PC-3 (cell line): Measurements from ENCODE around the gene DHCR24. TPM values are rescaled to one million over a fixed set of nuclear protein-coding genes. Genes with fewer than 3 reads are reported as not detected.

Experiments used
- ATAC-seq: fragments of 200-7000 bp; cut with Tn5 transposase; 2 replicates; pipeline ENCODE4 v1.9.1; 2020; ENCODE audit warnings: mild to moderate bottlenecking, moderate library complexity
- BruUV-seq: library from RNA; stranded (reverse); fragments of 400-500 nt; replicated peaks from 2 replicates; lab custom pipeline; 2021; lab: Mats Ljungman, UMichigan
- CTCF ChIA-PET: fragments of 300-600 bp; sonication (Branson Sonifier 250); formaldehyde crosslinking; loops from one replicate; lab custom pipeline; 2022; ENCODE audit warnings: antibody characterized with exemption; lab: Charles Lee
- POLR2A ChIA-PET: fragments of 300-600 bp; sonication (Branson Sonifier 250); formaldehyde crosslinking; loops from one replicate; lab custom pipeline; 2022; ENCODE audit warnings: antibody characterized with exemption; ENCODE audit not compliant: unreplicated experiment; lab: Charles Lee
- DNase-seq: peaks from one replicate; pipeline ENCODE4 v3.0.0-alpha.2; 2015
- H2AFZ ChIP-seq: fragments of 300-600 bp; sonication (generic); 2 replicates; pipeline ENCODE4 v1.6.0; 2016; ENCODE audit warnings: antibody characterized with exemption, low read length
- H3F3A ChIP-seq: fragments of 300-600 bp; sonication (generic); one replicate; pipeline ENCODE4 v1.6.0; 2017; ENCODE audit warnings: antibody characterized with exemption, low read length, control low read depth, mild to moderate bottlenecking; ENCODE audit not compliant: unreplicated experiment
- H3K27ac ChIP-seq: fragments of 300-600 bp; sonication (generic); 2 replicates; pipeline ENCODE4 v1.5.1; 2016; ENCODE audit warnings: mild to moderate bottlenecking, low read length
- H3K27me3 ChIP-seq: fragments of 300-600 bp; sonication (generic); 2 replicates; pipeline ENCODE4 v1.6.1; 2016; ENCODE audit warnings: low read length, mixed read lengths
- H3K36me3 ChIP-seq: fragments of 300-600 bp; sonication (generic); 2 replicates; pipeline ENCODE4 v1.6.1; 2016; ENCODE audit warnings: low read depth, mixed run types, low read length, mixed read lengths
- H3K4me1 ChIP-seq: fragments of 300-600 bp; sonication (generic); 2 replicates; pipeline ENCODE4 v1.5.1; 2016; ENCODE audit warnings: low read length; ENCODE audit not compliant: insufficient read depth
- H3K4me2 ChIP-seq: fragments of 300-600 bp; sonication (generic); 2 replicates; pipeline ENCODE4 v1.6.0; 2016; ENCODE audit warnings: low read length
- H3K4me3 ChIP-seq: fragments of 300-600 bp; sonication (generic); 2 replicates; pipeline ENCODE4 v1.5.1; 2016; ENCODE audit warnings: mild to moderate bottlenecking, low read length, mixed read lengths
- H3K79me2 ChIP-seq: fragments of 300-600 bp; sonication (generic); 2 replicates; pipeline ENCODE4 v1.6.1; 2017; ENCODE audit warnings: low read length, mixed read lengths
- H3K9ac ChIP-seq: fragments of 300-600 bp; sonication (generic); 2 replicates; pipeline ENCODE4 v1.6.0; 2016; ENCODE audit warnings: mild to moderate bottlenecking, low read length
- H3K9me2 ChIP-seq: fragments of 300-600 bp; sonication (generic); replicated peaks from 2 replicates; pipeline ENCODE4 v1.6.1; 2016; ENCODE audit warnings: mixed run types, low read length, mixed read lengths
- H3K9me3 ChIP-seq: fragments of 300-600 bp; sonication (generic); 2 replicates; pipeline ENCODE4 v1.6.1; 2016; ENCODE audit warnings: low read length, mixed read lengths
- H4K20me1 ChIP-seq: fragments of 300-600 bp; sonication (generic); 2 replicates; pipeline ENCODE4 v1.6.1; 2016; ENCODE audit warnings: low read length, mixed read lengths
- CTCF ChIP-seq: fragments of 300-600 bp; sonication (generic); conservative IDR thresholded peaks from 2 replicates; pipeline ENCODE4 v1.5.1; 2017; ENCODE audit warnings: antibody characterized with exemption, low read depth, mild to moderate bottlenecking, low read length
- EZH2 ChIP-seq: fragments of 300-600 bp; sonication (generic); IDR thresholded peaks from one replicate; pipeline ENCODE4 v1.6.1; 2017; ENCODE audit warnings: antibody characterized with exemption, mild to moderate bottlenecking, low read length; ENCODE audit not compliant: unreplicated experiment
- EZH2phosphoT487 ChIP-seq: fragments of 300-600 bp; sonication (generic); IDR thresholded peaks from 2 replicates; pipeline ENCODE4 v1.6.1; 2018; ENCODE audit warnings: mild to moderate bottlenecking, antibody characterized with exemption, low read length, borderline replicate concordance
- intact Hi-C: fragments of 100-400 bp; cut with micrococcal nuclease; formaldehyde crosslinking; loops from 2 replicates; pipeline ENCODE4 v1.9.0; 2023
- total RNA-seq: library from RNA; depleted of rRNA; stranded (reverse); fragments of >200 nt; gene quantifications from 2 replicates; pipeline ENCODE4 v1.2.3, GENCODE V29; 2014

The DHCR24 gene
- total RNA-seq, 1 experiment from 2014 or later = 166 TPM

GRCh38 chr1:54926970-54927369 lies 40.0 kb upstream of the DHCR24 start:
- Histone ChIP-seq H3K4me1 (no peaks in the 10 kb centered on the region; the same call in 1 of the 2 replicates), H2AFZ (no peak overlapping the region), H3K36me3 (no peaks in the 10 kb centered on the region), H3K4me2 (no peak overlapping the region), H3F3A (no peaks in the 10 kb centered on the region), H3K27me3 (no peaks in the 10 kb centered on the region), H3K27ac (no peak overlapping the region), H3K9ac (no peak overlapping the region), H3K79me2 (no peaks in the 10 kb centered on the region), H4K20me1 (no peaks in the 10 kb centered on the region), H3K9me2 (no peaks in the 10 kb centered on the region), H3K9me3 (no peaks in the 10 kb centered on the region), H3K4me3 (no peak overlapping the region)
- POLR2A ChIA-PET = interaction anchor here (0.6 kb wide), 2 partner anchors 30 to 65 kb away, joined by 3 to 4 read pairs; no protein-coding TSS in a partner anchor
- intact Hi-C loops = no loop called here
- ATAC-seq = peak; percentile 89
- CTCF ChIA-PET = interaction anchor here (0.6 kb wide), 1 partner anchor 258 kb away, joined by 3 read pairs; no protein-coding TSS in a partner anchor
- peak; percentile 44 for DNase-seq
- no TSS peak for BruUV-seq
- TF ChIP-seq EZH2 (no peak), CTCF (no peak), EZH2phosphoT487 (no peak)

- BruUV-seq = no TSS peak
- Histone ChIP-seq H3K9ac (no peak overlapping the region), H2AFZ (no peak overlapping the region), H3K4me3 (no peak overlapping the region), H3K9me3 (no peaks in the 10 kb centered on the region), H3K9me2 (no peaks in the 10 kb centered on the region), H3K79me2 (no peaks in the 10 kb centered on the region), H3F3A (no peaks in the 10 kb centered on the region), H3K27me3 (no peaks in the 10 kb centered on the region), H4K20me1 (no peaks in the 10 kb centered on the region), H3K4me1 (no peaks in the 10 kb centered on the region; the same call in 1 of the 2 replicates), H3K4me2 (no peak overlapping the region), H3K36me3 (no peaks in the 10 kb centered on the region), H3K27ac (no peak overlapping the region)
- DNase-seq (no peak), ATAC-seq (no peak)
- intact Hi-C loops = no loop called here
- CTCF ChIA-PET = no interaction called here
- POLR2A ChIA-PET = no interaction called here
- no peak for TF ChIP-seq EZH2
- TF ChIP-seq EZH2phosphoT487 = no peak
- no peak for TF ChIP-seq CTCF
Observed at GRCh38 chr1:54922921-54923421, 36.0 kb upstream of the DHCR24 start.

GRCh38 chr1:54922040-54922761 lies 35.2 kb upstream of the DHCR24 start:
- H3K9me2 ChIP-seq = no peaks in the 10 kb centered on the region
- no peaks in the 10 kb centered on the region for H3K27me3 ChIP-seq
- intact Hi-C loops = no loop called here
- no peak overlapping the region for H3K9ac ChIP-seq
- no peaks in the 10 kb centered on the region for H3K79me2 ChIP-seq
- H3K4me2 ChIP-seq = no peak overlapping the region
- no peaks in the 10 kb centered on the region for H4K20me1 ChIP-seq
- no peak overlapping the region for H3K4me3 ChIP-seq
- CTCF ChIA-PET = no interaction called here
- H3K4me1 ChIP-seq = no peaks in the 10 kb centered on the region; the same call in 1 of the 2 replicates
- no peak overlapping the region for H3K27ac ChIP-seq
- H3F3A ChIP-seq = no peaks in the 10 kb centered on the region
- ATAC-seq (no peak), DNase-seq (no peak)
- no peak for TF ChIP-seq EZH2phosphoT487
- TF ChIP-seq CTCF = no peak
- TF ChIP-seq EZH2 = no peak
- H3K9me3 ChIP-seq = no peaks in the 10 kb centered on the region
- no peak overlapping the region for H2AFZ ChIP-seq
- BruUV-seq = no TSS peak
- POLR2A ChIA-PET = no interaction called here
- H3K36me3 ChIP-seq = no peaks in the 10 kb centered on the region
